ENCODE measurements around the gene COX19. TPM values are rescaled to one million over a fixed set of nuclear protein-coding genes. Genes with fewer than 3 reads are reported as not detected.
"Not testable (repeated sequence)": the region's sequence is repeated elsewhere in the genome, so short reads cannot be mapped to it uniquely, and the experiment has no call there.

Gene COX19
- total RNA-seq, 1 experiment from 2014 or later: 20.5 TPM

GRCh38 chr7:945147-945555, 30.2 kb downstream of the COX19 start:
- Histone ChIP-seq H3K9me2 (replicated peaks; ENCODE audit: insufficient read depth, low read length) (no peaks in the 10 kb centered on the region), H3K9ac (ENCODE audit: low read length) (no peak overlapping the region), H3K9me3 (ENCODE audit: low read length) (peaks cover 3% of the 10 kb centered on the region; the same call in 1 of the 2 replicates), H3K79me2 (ENCODE audit: low read length) (no peaks in the 10 kb centered on the region), H4K20me1 (ENCODE audit: insufficient read depth, low read depth, low read length) (no peaks in the 10 kb centered on the region), H3K36me3 (ENCODE audit: insufficient read depth, low read length) (no peaks in the 10 kb centered on the region), H2AFZ (ENCODE audit: low read length) (no peak overlapping the region), H3K4me2 (ENCODE audit: low read depth, low read length, poor library complexity, severe bottlenecking) (no peak overlapping the region), H3K27me3 (ENCODE audit: low read length) (peaks cover 3% of the 10 kb centered on the region; the same call in 1 of the 2 replicates), H3K4me3 (ENCODE audit: low read length) (no peak overlapping the region), H3K27ac (ENCODE audit: low read length) (no peak overlapping the region), H3K4me1 (ENCODE audit: low read length) (0 out of 2 replicates have a peak, but pooled peaks cover 5% of the 10 kb centered on the region)
- DNase-seq: no peak

DNA sequence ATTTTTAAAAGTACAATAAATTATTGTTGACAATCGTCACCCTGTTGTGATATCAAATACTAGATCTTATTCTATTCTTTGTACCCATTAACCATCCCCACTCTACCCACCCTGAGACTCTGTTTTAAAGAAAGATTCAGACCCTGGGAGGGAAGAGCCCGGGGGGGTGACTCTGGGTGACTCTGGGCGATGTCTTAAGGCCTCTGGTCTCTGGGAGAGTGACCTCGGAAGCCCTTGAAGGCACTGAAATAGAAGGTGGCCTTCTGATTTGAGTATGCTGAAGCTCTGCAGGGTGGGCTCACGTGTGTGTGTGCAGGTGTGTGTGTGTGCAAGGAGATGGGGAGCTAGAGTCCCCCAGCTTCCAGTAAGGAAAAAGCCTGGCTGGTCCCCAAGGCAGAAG, 30.6 kb downstream of the COX19 start:
- Histone ChIP-seq H3K79me2 (ENCODE audit: low read length) (no peaks in the 10 kb centered on the region), H3K9ac (ENCODE audit: low read length) (no peak overlapping the region)

DNA sequence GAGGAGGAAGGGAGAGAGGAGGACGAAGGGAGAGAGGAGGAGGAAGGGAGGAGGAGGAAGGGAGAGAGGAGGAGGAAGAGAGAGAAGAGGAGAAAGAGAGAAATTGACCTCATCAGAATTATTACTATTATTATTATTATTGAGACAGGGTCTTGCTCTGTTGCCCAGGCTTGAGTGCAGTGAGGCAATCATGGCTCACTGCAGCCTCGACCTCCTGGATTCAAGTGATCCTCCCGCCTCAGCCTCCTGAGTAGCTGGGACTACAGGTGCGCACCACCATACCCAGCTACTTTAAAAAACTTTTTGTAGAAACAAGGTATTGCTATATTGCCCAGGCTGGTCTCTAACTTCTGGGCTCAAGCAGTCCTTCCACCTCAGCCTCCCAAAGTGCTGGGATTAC, 31.6 kb downstream of the COX19 start:
- DNase-seq; H3K4me2 ChIP-seq (ENCODE audit: low read depth, low read length, poor library complexity, severe bottlenecking); H3K9me3 ChIP-seq (ENCODE audit: low read length); H3K79me2 ChIP-seq (ENCODE audit: low read length); H3K27ac ChIP-seq (ENCODE audit: low read length); H3K4me1 ChIP-seq (ENCODE audit: low read length); H3K27me3 ChIP-seq (ENCODE audit: low read length); H2AFZ ChIP-seq (ENCODE audit: low read length); H3K4me3 ChIP-seq (ENCODE audit: low read length); H3K9ac ChIP-seq (ENCODE audit: low read length); H3K9me2 ChIP-seq (replicated peaks; ENCODE audit: insufficient read depth, low read length); H3K36me3 ChIP-seq (ENCODE audit: insufficient read depth, low read length); H4K20me1 ChIP-seq (ENCODE audit: insufficient read depth, low read depth, low read length): not testable (repeated sequence)

More for the DNA sequence above, 30.6 kb downstream of the COX19 start:
- H4K20me1 ChIP-seq (ENCODE audit: insufficient read depth, low read depth, low read length): no peaks in the 10 kb centered on the region
- H3K36me3 ChIP-seq (ENCODE audit: insufficient read depth, low read length): no peaks in the 10 kb centered on the region
- peaks cover 3% of the 10 kb centered on the region; the same call in 1 of the 2 replicates for H3K27me3 ChIP-seq (ENCODE audit: low read length)
- H3K27ac ChIP-seq (ENCODE audit: low read length): no peak overlapping the region
- H3K9me3 ChIP-seq (ENCODE audit: low read length): peaks cover 3% of the 10 kb centered on the region; the same call in 1 of the 2 replicates
- 0 out of 2 replicates have a peak, but pooled peaks cover 5% of the 10 kb centered on the region for H3K4me1 ChIP-seq (ENCODE audit: low read length)
- no peak overlapping the region for H3K4me2 ChIP-seq (ENCODE audit: low read depth, low read length, poor library complexity, severe bottlenecking)
- no peaks in the 10 kb centered on the region for H3K9me2 ChIP-seq (replicated peaks; ENCODE audit: insufficient read depth, low read length)
- H3K4me3 ChIP-seq (ENCODE audit: low read length): no peak overlapping the region
- DNase-seq: no peak
- H2AFZ ChIP-seq (ENCODE audit: low read length): no peak overlapping the region

DNA sequence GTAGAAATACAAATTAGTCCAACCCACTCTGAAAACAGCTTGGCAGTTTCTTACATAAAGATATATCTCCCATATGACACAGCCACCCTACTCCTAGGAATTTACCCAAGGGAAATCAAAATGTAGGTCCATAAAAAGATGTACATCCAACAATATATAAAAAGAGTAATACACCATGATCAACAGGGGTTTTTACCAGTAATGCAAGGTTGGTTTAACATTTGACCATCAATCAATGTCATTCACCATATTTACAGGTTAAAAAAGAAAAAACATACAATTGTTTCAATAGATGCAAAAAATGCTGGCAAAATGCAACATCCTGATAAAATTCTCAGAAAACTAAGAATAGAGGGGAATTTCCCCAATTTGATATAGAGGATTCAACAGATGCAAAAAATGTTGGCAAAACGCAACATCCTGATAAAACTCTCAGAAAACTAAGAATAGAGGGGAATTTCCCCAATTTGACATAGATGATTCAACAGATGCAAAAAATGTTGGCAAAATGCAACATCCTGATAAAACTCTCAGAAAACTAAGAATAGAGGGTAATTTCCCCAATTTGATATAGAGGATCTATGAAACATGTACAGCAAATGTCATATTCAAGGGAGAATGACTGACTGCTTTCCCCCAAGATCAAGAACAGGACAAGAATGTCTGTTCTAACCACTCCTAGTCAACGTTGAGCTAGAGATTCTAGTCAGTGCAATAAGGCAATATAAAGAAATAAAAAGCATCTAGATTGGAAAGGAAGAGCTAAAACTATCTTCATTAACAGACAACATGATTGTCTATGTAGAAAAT, 34.5 kb downstream of the COX19 start:
- Histone ChIP-seq H3K4me3 (ENCODE audit: low read length) (no peak overlapping the region), H3K36me3 (ENCODE audit: insufficient read depth, low read length) (no peaks in the 10 kb centered on the region), H3K4me1 (ENCODE audit: low read length) (no peaks in the 10 kb centered on the region; the same call in 1 of the 2 replicates), H4K20me1 (ENCODE audit: insufficient read depth, low read depth, low read length) (no peaks in the 10 kb centered on the region), H3K79me2 (ENCODE audit: low read length) (no peaks in the 10 kb centered on the region), H3K9me3 (ENCODE audit: low read length) (peaks cover 3% of the 10 kb centered on the region; the same call in 1 of the 2 replicates), H3K27me3 (ENCODE audit: low read length) (peaks cover 3% of the 10 kb centered on the region; the same call in 1 of the 2 replicates), H3K9ac (ENCODE audit: low read length) (no peak overlapping the region), H3K4me2 (ENCODE audit: low read depth, low read length, poor library complexity, severe bottlenecking) (no peak overlapping the region), H3K27ac (ENCODE audit: low read length) (no peak overlapping the region), H2AFZ (ENCODE audit: low read length) (no peak overlapping the region), H3K9me2 (replicated peaks; ENCODE audit: insufficient read depth, low read length) (no peaks in the 10 kb centered on the region)
- DNase-seq: no peak

DNA sequence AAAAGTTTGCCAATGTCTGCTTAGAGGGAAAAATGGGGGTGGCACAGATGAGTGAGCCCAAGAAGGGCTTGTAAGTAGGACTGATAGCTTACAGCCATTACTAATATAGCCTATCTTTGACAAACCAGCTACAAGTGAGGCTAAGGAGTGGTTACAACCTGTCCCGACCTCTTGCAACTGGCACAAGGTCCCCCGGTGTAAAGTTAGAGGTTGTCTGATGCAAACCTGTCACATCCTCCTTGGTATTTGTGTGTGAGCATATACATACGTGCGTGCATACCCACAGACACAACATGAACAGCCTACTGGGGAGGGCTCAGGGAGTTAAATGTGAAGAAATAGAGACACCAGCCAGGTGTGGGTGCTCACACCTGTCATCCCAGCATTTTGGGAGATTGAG, 35.5 kb downstream of the COX19 start:
- no peak overlapping the region for H3K4me3 ChIP-seq (ENCODE audit: low read length)
- H3K36me3 ChIP-seq (ENCODE audit: insufficient read depth, low read length): no peaks in the 10 kb centered on the region
- peaks cover 3% of the 10 kb centered on the region; the same call in 1 of the 2 replicates for H3K9me3 ChIP-seq (ENCODE audit: low read length)
- DNase-seq: no peak
- H2AFZ ChIP-seq (ENCODE audit: low read length): no peak overlapping the region
- H3K4me1 ChIP-seq (ENCODE audit: low read length): no peaks in the 10 kb centered on the region; the same call in 1 of the 2 replicates
- no peaks in the 10 kb centered on the region for H4K20me1 ChIP-seq (ENCODE audit: insufficient read depth, low read depth, low read length)
- peaks cover 3% of the 10 kb centered on the region; the same call in 1 of the 2 replicates for H3K27me3 ChIP-seq (ENCODE audit: low read length)
- no peak overlapping the region for H3K4me2 ChIP-seq (ENCODE audit: low read depth, low read length, poor library complexity, severe bottlenecking)
- H3K27ac ChIP-seq (ENCODE audit: low read length): no peak overlapping the region
- H3K9me2 ChIP-seq (replicated peaks; ENCODE audit: insufficient read depth, low read length): no peaks in the 10 kb centered on the region
- H3K9ac ChIP-seq (ENCODE audit: low read length): no peak overlapping the region
- no peaks in the 10 kb centered on the region for H3K79me2 ChIP-seq (ENCODE audit: low read length)

- H3K4me1 ChIP-seq (ENCODE audit: low read length): no peaks in the 10 kb centered on the region; the same call in 1 of the 2 replicates
- no peaks in the 10 kb centered on the region for H4K20me1 ChIP-seq (ENCODE audit: insufficient read depth, low read depth, low read length)
Measured at GRCh38 chr7:938546-939185, 36.7 kb downstream of the COX19 start.

GRCh38 chr7:937856-938484, 37.4 kb downstream of the COX19 start:
- H3K9me3 ChIP-seq (ENCODE audit: low read length): peaks cover 3% of the 10 kb centered on the region; the same call in 1 of the 2 replicates
- H3K27me3 ChIP-seq (ENCODE audit: low read length): peaks cover 3% of the 10 kb centered on the region; the same call in 1 of the 2 replicates
- no peak for DNase-seq
- H3K9ac ChIP-seq (ENCODE audit: low read length): no peak overlapping the region
- no peaks in the 10 kb centered on the region for H3K79me2 ChIP-seq (ENCODE audit: low read length)
- H3K36me3 ChIP-seq (ENCODE audit: insufficient read depth, low read length): no peaks in the 10 kb centered on the region
- no peak overlapping the region for H3K4me3 ChIP-seq (ENCODE audit: low read length)
- H3K9me2 ChIP-seq (replicated peaks; ENCODE audit: insufficient read depth, low read length): no peaks in the 10 kb centered on the region
- no peaks in the 10 kb centered on the region; the same call in 1 of the 2 replicates for H3K4me1 ChIP-seq (ENCODE audit: low read length)
- H4K20me1 ChIP-seq (ENCODE audit: insufficient read depth, low read depth, low read length): no peaks in the 10 kb centered on the region
- H2AFZ ChIP-seq (ENCODE audit: low read length): no peak overlapping the region
- H3K27ac ChIP-seq (ENCODE audit: low read length): no peak overlapping the region
- H3K4me2 ChIP-seq (ENCODE audit: low read depth, low read length, poor library complexity, severe bottlenecking): no peak overlapping the region

More at GRCh38 chr7:938546-939185, 36.7 kb downstream of the COX19 start:
- Histone ChIP-seq H3K27ac (ENCODE audit: low read length) (no peak overlapping the region), H3K79me2 (ENCODE audit: low read length) (no peaks in the 10 kb centered on the region), H3K9me3 (ENCODE audit: low read length) (peaks cover 3% of the 10 kb centered on the region; the same call in 1 of the 2 replicates), H3K9ac (ENCODE audit: low read length) (no peak overlapping the region), H3K9me2 (replicated peaks; ENCODE audit: insufficient read depth, low read length) (no peaks in the 10 kb centered on the region), H3K4me3 (ENCODE audit: low read length) (no peak overlapping the region), H3K4me2 (ENCODE audit: low read depth, low read length, poor library complexity, severe bottlenecking) (no peak overlapping the region), H3K36me3 (ENCODE audit: insufficient read depth, low read length) (no peaks in the 10 kb centered on the region), H2AFZ (ENCODE audit: low read length) (no peak overlapping the region), H3K27me3 (ENCODE audit: low read length) (peaks cover 3% of the 10 kb centered on the region; the same call in 1 of the 2 replicates)
- DNase-seq: no peak
